SJSA1 (cell line): ENCODE measurements around the gene PRR13. TPM values are rescaled to one million over a fixed set of nuclear protein-coding genes. Genes with fewer than 3 reads are reported as not detected.
A peak's percentile ranks its signal among the peaks of the same experiment; 100 is the strongest.

ENCODE experiments used
- DNase-seq, 2 experiments: peaks; one replicate each; pipeline ENCODE4 v3.0.0-alpha.2; 2015 to 2020; ENCODE audit warnings: low spot score in 2 of 2, low read depth in 1 of 2
- H3K27ac ChIP-seq: fragments of 250-450 bp; sonication (Bioruptor Pico); 2 replicates; pipeline ENCODE4 v1.5.1; 2020; ENCODE audit warnings: mild to moderate bottlenecking, moderate library complexity
- H3K27me3 ChIP-seq: fragments of 250-450 bp; sonication (Bioruptor Pico); replicated peaks from 2 replicates; pipeline ENCODE4 v1.5.1; 2020; ENCODE audit warnings: mild to moderate bottlenecking, moderate library complexity
- H3K36me3 ChIP-seq: fragments of 250-450 bp; sonication (Bioruptor Pico); 2 replicates; pipeline ENCODE4 v1.5.1; 2020; ENCODE audit warnings: mild to moderate bottlenecking
- H3K4me1 ChIP-seq: fragments of 250-450 bp; sonication (Bioruptor Pico); replicated peaks from 2 replicates; pipeline ENCODE4 v1.6.1; 2021; ENCODE audit warnings: mild to moderate bottlenecking
- H3K4me3 ChIP-seq: fragments of 250-450 bp; sonication (Bioruptor Pico); 2 replicates; pipeline ENCODE4 v1.5.1; 2020; ENCODE audit warnings: mild to moderate bottlenecking
- H3K9me3 ChIP-seq: fragments of 250-450 bp; sonication (Bioruptor Pico); replicated peaks from 2 replicates; pipeline ENCODE4 v1.5.1; 2020; ENCODE audit warnings: mild to moderate bottlenecking
- total RNA-seq: library from RNA; depleted of rRNA; stranded (reverse); fragments of >200 nt; shearing (Covaris generic); gene quantifications from 2 replicates; pipeline ENCODE4 v1.2.3, GENCODE V29; 2014

Gene PRR13
- total RNA-seq, 1 experiment from 2014 or later = 44.7 TPM

GRCh38 chr12:53452159-53453077, 10.9 kb downstream of the PRR13 start:
- Histone ChIP-seq H3K9me3 (no peaks in the 10 kb centered on the region), H3K4me3 (peak overlapping the region; percentile 93), H3K36me3 (peaks cover 59% of the 10 kb centered on the region), H3K4me1 (peaks cover 17% of the 10 kb centered on the region), H3K27me3 (no peaks in the 10 kb centered on the region), H3K27ac (peak overlapping the region; percentile 97)
- peak; percentile 83 to 92 for DNase-seq

GRCh38 chr12:53453953-53454640, 12.6 kb downstream of the PRR13 start:
- peaks cover 17% of the 10 kb centered on the region for H3K4me1 ChIP-seq
- no peak for DNase-seq
- H3K9me3 ChIP-seq = no peaks in the 10 kb centered on the region
- H3K27ac ChIP-seq = no peak overlapping the region
- H3K36me3 ChIP-seq = peaks cover 68% of the 10 kb centered on the region
- H3K27me3 ChIP-seq = no peaks in the 10 kb centered on the region
- peak overlapping the region; percentile 93 for H3K4me3 ChIP-seq

- Histone ChIP-seq H3K36me3 (peaks cover 74% of the 10 kb centered on the region), H3K27ac (no peak overlapping the region), H3K4me1 (peaks cover 17% of the 10 kb centered on the region), H3K4me3 (no peak overlapping the region), H3K9me3 (no peaks in the 10 kb centered on the region), H3K27me3 (no peaks in the 10 kb centered on the region)
- no peak for DNase-seq
Measured at GRCh38 chr12:53454707-53455106, 13.2 kb downstream of the PRR13 start.

GRCh38 chr12:53456654-53457366, 15.3 kb downstream of the PRR13 start:
- no peak overlapping the region for H3K4me3 ChIP-seq
- no peaks in the 10 kb centered on the region for H3K9me3 ChIP-seq
- no peaks in the 10 kb centered on the region for H3K27me3 ChIP-seq
- peaks cover 17% of the 10 kb centered on the region for H3K4me1 ChIP-seq
- no peak overlapping the region for H3K27ac ChIP-seq
- DNase-seq = no peak
- peaks cover 95% of the 10 kb centered on the region for H3K36me3 ChIP-seq

- Histone ChIP-seq H3K27me3 (no peaks in the 10 kb centered on the region), H3K27ac (no peak overlapping the region), H3K9me3 (no peaks in the 10 kb centered on the region), H3K4me1 (peaks cover 6% of the 10 kb centered on the region), H3K36me3 (peaks cover 100% of the 10 kb centered on the region), H3K4me3 (no peak overlapping the region)
- DNase-seq = no peak
Measured at GRCh38 chr12:53459097-53459496, 17.6 kb downstream of the PRR13 start.

- Histone ChIP-seq H3K27me3 (no peaks in the 10 kb centered on the region), H3K9me3 (no peaks in the 10 kb centered on the region), H3K4me3 (no peak overlapping the region), H3K27ac (no peak overlapping the region), H3K36me3 (peaks cover 98% of the 10 kb centered on the region), H3K4me1 (no peaks in the 10 kb centered on the region)
- no peak for DNase-seq
Measured at GRCh38 chr12:53461059-53461458, 19.5 kb downstream of the PRR13 start.

- Histone ChIP-seq H3K27me3 (no peaks in the 10 kb centered on the region), H3K4me3 (no peak overlapping the region), H3K36me3 (peaks cover 98% of the 10 kb centered on the region), H3K9me3 (no peaks in the 10 kb centered on the region), H3K4me1 (no peaks in the 10 kb centered on the region), H3K27ac (no peak overlapping the region)
- no peak for DNase-seq
Measured at GRCh38 chr12:53461591-53461990, 20.1 kb downstream of the PRR13 start.

- H3K36me3 ChIP-seq = peaks cover 98% of the 10 kb centered on the region
- no peak for DNase-seq
- H3K27me3 ChIP-seq = no peaks in the 10 kb centered on the region
- H3K4me1 ChIP-seq = no peaks in the 10 kb centered on the region
- no peak overlapping the region for H3K4me3 ChIP-seq
- H3K9me3 ChIP-seq = no peaks in the 10 kb centered on the region
- no peak overlapping the region for H3K27ac ChIP-seq
Measured at GRCh38 chr12:53462935-53463334, 21.4 kb downstream of the PRR13 start.

GRCh38 chr12:53463802-53464560, 22.4 kb downstream of the PRR13 start:
- no peak for DNase-seq

GRCh38 chr12:53464685-53465418, 23.3 kb downstream of the PRR13 start:
- Histone ChIP-seq H3K36me3 (peaks cover 98% of the 10 kb centered on the region), H3K4me1 (no peaks in the 10 kb centered on the region), H3K4me3 (no peak overlapping the region), H3K27ac (no peak overlapping the region), H3K27me3 (no peaks in the 10 kb centered on the region), H3K9me3 (no peaks in the 10 kb centered on the region)
- DNase-seq = no peak

More at GRCh38 chr12:53463802-53464560, 22.4 kb downstream of the PRR13 start:
- Histone ChIP-seq H3K4me1 (no peaks in the 10 kb centered on the region), H3K27ac (no peak overlapping the region), H3K27me3 (no peaks in the 10 kb centered on the region), H3K9me3 (no peaks in the 10 kb centered on the region), H3K36me3 (peaks cover 98% of the 10 kb centered on the region), H3K4me3 (no peak overlapping the region)

GRCh38 chr12:53465679-53466078, 24.1 kb downstream of the PRR13 start:
- Histone ChIP-seq H3K36me3 (peaks cover 97% of the 10 kb centered on the region), H3K27ac (no peak overlapping the region), H3K4me1 (no peaks in the 10 kb centered on the region), H3K9me3 (no peaks in the 10 kb centered on the region), H3K4me3 (no peak overlapping the region), H3K27me3 (no peaks in the 10 kb centered on the region)
- DNase-seq = no peak

- H3K4me1 ChIP-seq = no peaks in the 10 kb centered on the region
- H3K36me3 ChIP-seq = peaks cover 97% of the 10 kb centered on the region
- H3K9me3 ChIP-seq = no peaks in the 10 kb centered on the region
- H3K27me3 ChIP-seq = no peaks in the 10 kb centered on the region
- H3K4me3 ChIP-seq = no peak overlapping the region
- no peak for DNase-seq
- H3K27ac ChIP-seq = no peak overlapping the region
Measured at GRCh38 chr12:53466640-53467039, 25.1 kb downstream of the PRR13 start.

GRCh38 chr12:53467082-53467481, 25.5 kb downstream of the PRR13 start:
- Histone ChIP-seq H3K4me1 (no peaks in the 10 kb centered on the region), H3K36me3 (peaks cover 97% of the 10 kb centered on the region), H3K4me3 (no peak overlapping the region), H3K27me3 (no peaks in the 10 kb centered on the region), H3K9me3 (no peaks in the 10 kb centered on the region), H3K27ac (no peak overlapping the region)
- DNase-seq = no peak
